Ishikawa (cell line): ENCODE results near the gene REV3L.

Experiments
- CEBPB ChIP-seq: IDR thresholded peaks from 2 replicates; pipeline ENCODE4 v1.6.1; 2012
- CREB1 ChIP-seq: IDR thresholded peaks from 2 replicates; pipeline ENCODE4 v1.6.1; 2012; ENCODE audit warnings: low read depth
- EGR1 ChIP-seq: IDR thresholded peaks from 2 replicates; pipeline ENCODE4 v1.6.1; 2012
- EP300 ChIP-seq: IDR thresholded peaks from 2 replicates; pipeline ENCODE4 v1.6.1; 2012; ENCODE audit warnings: borderline replicate concordance
- FOXM1 ChIP-seq: IDR thresholded peaks from 2 replicates; pipeline ENCODE4 v1.6.1; 2012; ENCODE audit warnings: low read depth, borderline replicate concordance
- MAX ChIP-seq: IDR thresholded peaks from 2 replicates; pipeline ENCODE4 v1.6.1; 2012
- NFIC ChIP-seq: IDR thresholded peaks from 2 replicates; pipeline ENCODE4 v1.6.1; 2012
- RAD21 ChIP-seq: IDR thresholded peaks from 2 replicates; pipeline ENCODE4 v1.6.1; 2012; ENCODE audit warnings: low read depth
- REST ChIP-seq: IDR thresholded peaks from 2 replicates; pipeline ENCODE4 v1.6.1; 2012; ENCODE audit warnings: low read depth, mild to moderate bottlenecking
- TAF1 ChIP-seq: IDR thresholded peaks from 2 replicates; pipeline ENCODE4 v1.6.1; 2012; ENCODE audit warnings: low read depth, mild to moderate bottlenecking
- TCF12 ChIP-seq: IDR thresholded peaks from 2 replicates; pipeline ENCODE4 v1.6.1; 2012; ENCODE audit warnings: low read depth
- TEAD4 ChIP-seq: IDR thresholded peaks from 2 replicates; pipeline ENCODE4 v1.6.1; 2012
- USF1 ChIP-seq: IDR thresholded peaks from 2 replicates; pipeline ENCODE4 v1.6.1; 2012
- YY1 ChIP-seq: IDR thresholded peaks from 2 replicates; pipeline ENCODE4 v1.6.1; 2012; ENCODE audit warnings: low read depth
- ZBTB7A ChIP-seq: IDR thresholded peaks from 2 replicates; pipeline ENCODE4 v1.6.1; 2012; ENCODE audit warnings: low read depth

Gene REV3L

GRCh38 chr6:111339294-111339693 lies 143.7 kb downstream of the REV3L start:
- no peak for TF ChIP-seq CEBPB
- TF ChIP-seq CREB1 = no peak
- TF ChIP-seq EP300 = no peak
- TF ChIP-seq USF1 = no peak
- TF ChIP-seq TAF1 = no peak
- TF ChIP-seq EGR1 = no peak
- TF ChIP-seq REST = no peak
- no peak for TF ChIP-seq TCF12
- TF ChIP-seq NFIC = no peak
- no peak for TF ChIP-seq ZBTB7A
- TF ChIP-seq YY1 = no peak
- no peak for TF ChIP-seq FOXM1
- TF ChIP-seq MAX = no peak
- no peak for TF ChIP-seq RAD21

GRCh38 chr6:111338843-111339242 lies 144.2 kb downstream of the REV3L start:
- TF ChIP-seq TEAD4 (no peak), MAX (no peak), EP300 (no peak)

- TF ChIP-seq ZBTB7A = no peak
- TF ChIP-seq REST = no peak
- TF ChIP-seq FOXM1 = no peak
- no peak for TF ChIP-seq RAD21
- TF ChIP-seq MAX = no peak
These were observed 145.2 kb downstream of the REV3L start for GRCh38 chr6:111337829-111338236.

- TF ChIP-seq ZBTB7A (no peak), REST (no peak), CEBPB (no peak), FOXM1 (no peak), RAD21 (no peak), YY1 (no peak), TAF1 (no peak), EP300 (no peak), MAX (no peak), CREB1 (no peak), TEAD4 (no peak), USF1 (no peak)
These were observed 153.0 kb downstream of the REV3L start for GRCh38 chr6:111329882-111330633.
